DOHH2 (cell line): ENCODE measurements around the gene TMEM273.

ENCODE experiments used
- H3F3A ChIP-seq: fragments of 200-600 bp; sonication (generic), shearing (Covaris generic); 2 replicates; pipeline ENCODE4 v1.6.0; 2016; ENCODE audit warnings: antibody characterized with exemption, mild to moderate bottlenecking; ENCODE audit not compliant: control insufficient read depth, insufficient read depth
- H3K27ac ChIP-seq: fragments of 200-600 bp; sonication (generic); 2 replicates; pipeline ENCODE4 v1.5.1; 2014; ENCODE audit warnings: low read depth, mild to moderate bottlenecking, low read length, moderate library complexity
- H3K27me3 ChIP-seq: fragments of 200-600 bp; sonication (generic); 2 replicates; pipeline ENCODE4 v1.6.1; 2014; ENCODE audit warnings: mild to moderate bottlenecking, low read length, mixed read lengths; ENCODE audit not compliant: control insufficient read depth
- H3K36me3 ChIP-seq: fragments of 200-600 bp; sonication (generic); 2 replicates; pipeline ENCODE4 v1.6.1; 2014; ENCODE audit warnings: mild to moderate bottlenecking, low read length, moderate library complexity, mixed read lengths; ENCODE audit not compliant: control insufficient read depth
- H3K4me1 ChIP-seq: fragments of 200-600 bp; sonication (generic); 2 replicates; pipeline ENCODE4 v1.6.1; 2014; ENCODE audit warnings: mild to moderate bottlenecking, low read length, mixed read lengths; ENCODE audit not compliant: control insufficient read depth
- H3K4me2 ChIP-seq: fragments of 200-600 bp; sonication (generic); 2 replicates; pipeline ENCODE4 v1.6.0; 2014; ENCODE audit warnings: mild to moderate bottlenecking, low read length, moderate library complexity
- H3K4me3 ChIP-seq: fragments of 200-600 bp; sonication (generic); 2 replicates; pipeline ENCODE4 v1.5.1; 2014; ENCODE audit warnings: mild to moderate bottlenecking, low read length, mixed read lengths
- H3K79me2 ChIP-seq: fragments of 200-600 bp; sonication (generic); 2 replicates; pipeline ENCODE4 v1.6.1; 2014; ENCODE audit warnings: mild to moderate bottlenecking, low read length, mixed read lengths; ENCODE audit not compliant: control insufficient read depth
- H3K9me2 ChIP-seq: fragments of 200-600 bp; sonication (generic); replicated peaks from 2 replicates; pipeline ENCODE4 v1.6.1; 2014; ENCODE audit warnings: mild to moderate bottlenecking, low read length, mixed read lengths; ENCODE audit not compliant: control insufficient read depth
- H3K9me3 ChIP-seq: fragments of 200-600 bp; sonication (generic); 2 replicates; pipeline ENCODE4 v1.6.1; 2014; ENCODE audit warnings: antibody characterized with exemption, low read length, mixed read lengths; ENCODE audit not compliant: control insufficient read depth, insufficient read depth
- H4K20me1 ChIP-seq: fragments of 200-600 bp; sonication (generic); 2 replicates; pipeline ENCODE4 v1.6.0; 2014; ENCODE audit warnings: low read depth, mild to moderate bottlenecking, antibody characterized with exemption, low read length, moderate library complexity; ENCODE audit not compliant: control insufficient read depth, insufficient read depth
- CTCF ChIP-seq: fragments of 200-600 bp; sonication (generic); IDR thresholded peaks from one replicate; pipeline ENCODE4 v1.5.1; 2014; ENCODE audit warnings: antibody characterized with exemption, mild to moderate bottlenecking, low read depth, low read length; ENCODE audit not compliant: poor library complexity, severe bottlenecking
- EZH2phosphoT487 ChIP-seq: fragments of 200-600 bp; sonication (generic); IDR thresholded peaks from 2 replicates; pipeline ENCODE4 v1.6.1; 2017; ENCODE audit warnings: borderline replicate concordance, mild to moderate bottlenecking, antibody characterized with exemption, low read length, moderate library complexity, mixed read lengths

The TMEM273 gene

GRCh38 chr10:49108656-49109055 is 79.5 kb downstream of the TMEM273 start:
- Histone ChIP-seq H3K27me3 (no peaks in the 10 kb centered on the region), H3K9me2 (no peaks in the 10 kb centered on the region), H4K20me1 (no peaks in the 10 kb centered on the region), H3K4me2 (no peak overlapping the region), H3K9me3 (no peaks in the 10 kb centered on the region), H3K36me3 (no peaks in the 10 kb centered on the region), H3K4me1 (no peaks in the 10 kb centered on the region), H3K27ac (no peak overlapping the region), H3K4me3 (no peak overlapping the region), H3F3A (no peaks in the 10 kb centered on the region), H3K79me2 (no peaks in the 10 kb centered on the region)
- TF ChIP-seq CTCF (no peak), EZH2phosphoT487 (no peak)

- Histone ChIP-seq H4K20me1 (no peaks in the 10 kb centered on the region), H3F3A (no peaks in the 10 kb centered on the region), H3K4me2 (no peak overlapping the region), H3K27ac (no peak overlapping the region), H3K27me3 (no peaks in the 10 kb centered on the region; the same call in 1 of the 2 replicates), H3K4me1 (no peaks in the 10 kb centered on the region), H3K4me3 (no peak overlapping the region), H3K36me3 (no peaks in the 10 kb centered on the region), H3K9me2 (no peaks in the 10 kb centered on the region), H3K79me2 (no peaks in the 10 kb centered on the region), H3K9me3 (no peaks in the 10 kb centered on the region)
- TF ChIP-seq CTCF = no peak
- no peak for TF ChIP-seq EZH2phosphoT487
Observed at GRCh38 chr10:49107887-49108267, 80.3 kb downstream of the TMEM273 start.

GRCh38 chr10:49107111-49107886 is 80.9 kb downstream of the TMEM273 start:
- Histone ChIP-seq H3K9me2 (no peaks in the 10 kb centered on the region), H3K9me3 (no peaks in the 10 kb centered on the region), H3K27me3 (no peaks in the 10 kb centered on the region; the same call in 1 of the 2 replicates), H3K79me2 (no peaks in the 10 kb centered on the region), H3K36me3 (no peaks in the 10 kb centered on the region), H3K4me2 (no peak overlapping the region), H3K27ac (no peak overlapping the region), H4K20me1 (no peaks in the 10 kb centered on the region), H3K4me3 (no peak overlapping the region), H3F3A (no peaks in the 10 kb centered on the region), H3K4me1 (no peaks in the 10 kb centered on the region)
- TF ChIP-seq CTCF = no peak
- TF ChIP-seq EZH2phosphoT487 = no peak
